Stimulated activated CD8-positive, alpha-beta memory T cell treated with anti-CD3 and anti-CD28 coated beads, Interleukin-15, amount 100 ng/mL, for 4 hours (primary cell): ENCODE results near the gene SCGB1D2.

Experiments used
- DNase-seq, 2 donors: peaks; one replicate each; pipeline ENCODE4 v3.0.0-alpha.2; 2020; ENCODE audit warnings: low read depth in 2 of 2

Gene SCGB1D2

DNA sequence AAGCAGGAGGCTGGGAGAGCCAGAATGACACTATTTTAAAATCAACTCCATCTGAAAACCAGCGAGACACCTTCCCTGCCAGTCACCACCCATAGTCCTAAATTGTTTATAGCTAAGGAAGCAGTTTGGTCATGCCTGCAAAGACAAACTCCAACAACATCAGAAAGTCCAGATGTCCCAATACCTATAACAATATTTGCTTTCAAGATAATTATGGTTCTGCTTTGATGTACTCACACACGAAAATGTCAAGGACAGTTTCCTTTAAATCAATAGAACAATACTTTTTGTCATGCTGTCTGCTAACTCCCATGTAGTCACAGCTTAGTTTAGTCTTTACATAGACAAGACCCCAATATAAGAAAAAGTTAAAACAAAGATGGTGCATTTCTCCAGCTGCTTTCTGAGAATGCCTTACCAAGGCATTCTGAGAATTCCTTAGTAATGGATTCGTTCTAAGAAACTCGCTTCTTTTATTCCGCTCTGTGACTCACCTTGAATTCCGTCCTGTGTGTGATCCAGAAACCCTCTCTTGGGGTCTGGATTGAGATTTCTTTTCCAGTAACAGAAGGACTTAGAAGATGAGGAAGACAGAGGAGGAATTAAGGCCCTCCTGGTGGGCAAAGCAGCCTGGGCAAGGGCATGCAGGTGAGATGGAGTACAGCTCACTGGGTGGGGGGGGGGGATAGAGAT, 18.4 kb downstream of the SCGB1D2 start:
- no peak for DNase-seq

DNA sequence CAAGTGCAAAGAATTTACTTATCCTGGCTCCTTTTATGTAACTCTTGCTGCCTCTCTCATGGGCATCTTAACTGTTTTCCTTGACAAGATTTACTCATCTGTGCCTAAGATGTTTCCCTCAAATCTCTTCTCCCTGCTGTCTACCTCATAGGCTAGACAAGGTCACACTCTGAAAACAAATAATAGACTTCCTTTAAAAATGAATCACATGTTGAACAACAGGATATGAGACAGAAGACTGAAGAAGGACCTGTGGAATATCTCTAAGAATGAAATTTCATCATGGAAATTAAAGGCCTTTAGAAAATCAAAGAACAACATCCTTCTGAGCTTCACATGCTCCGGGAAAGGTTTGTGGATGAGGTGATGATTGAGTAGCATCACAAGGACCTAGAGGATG, 22.0 kb downstream of the SCGB1D2 start:
- DNase-seq, result no peak

DNA sequence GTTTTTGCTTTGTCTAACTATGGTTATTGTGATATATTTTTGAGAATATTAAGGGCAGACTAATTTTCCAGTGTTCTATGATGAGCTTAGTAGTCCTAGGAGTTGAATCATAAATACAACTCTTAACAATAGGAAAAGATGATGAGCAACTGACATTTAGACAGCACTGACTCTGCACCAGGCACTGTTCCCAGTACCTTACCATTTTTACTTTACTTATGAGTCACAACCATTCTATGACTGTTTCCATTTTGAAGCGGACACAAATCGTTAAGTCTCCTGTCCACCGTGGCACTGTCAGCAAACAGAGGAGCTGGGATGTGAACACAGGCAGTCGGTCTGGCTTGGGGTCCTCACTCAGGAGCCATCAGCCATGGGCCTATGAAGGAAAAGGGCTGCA, 24.5 kb downstream of the SCGB1D2 start:
- DNase-seq, result no peak

DNA sequence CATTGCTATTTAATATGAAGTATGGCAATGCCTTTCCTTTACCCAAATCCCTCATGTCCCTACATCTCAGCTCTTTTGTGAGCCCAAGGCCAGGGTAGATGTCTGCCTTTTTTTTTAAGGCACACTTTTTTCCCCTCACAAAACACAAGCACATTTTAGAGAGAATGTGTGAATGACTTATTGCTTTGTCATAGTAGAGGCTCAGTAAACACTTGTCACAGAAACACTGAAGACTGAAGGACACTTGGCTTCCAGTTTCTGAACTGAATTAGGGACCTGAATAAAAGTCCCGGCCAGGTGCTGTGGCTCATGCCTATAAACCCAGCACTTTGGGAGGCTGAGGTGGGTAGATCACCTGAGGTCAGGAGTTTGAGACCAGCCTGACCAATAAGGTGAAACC, 25.0 kb downstream of the SCGB1D2 start:
- DNase-seq, result no peak

DNA sequence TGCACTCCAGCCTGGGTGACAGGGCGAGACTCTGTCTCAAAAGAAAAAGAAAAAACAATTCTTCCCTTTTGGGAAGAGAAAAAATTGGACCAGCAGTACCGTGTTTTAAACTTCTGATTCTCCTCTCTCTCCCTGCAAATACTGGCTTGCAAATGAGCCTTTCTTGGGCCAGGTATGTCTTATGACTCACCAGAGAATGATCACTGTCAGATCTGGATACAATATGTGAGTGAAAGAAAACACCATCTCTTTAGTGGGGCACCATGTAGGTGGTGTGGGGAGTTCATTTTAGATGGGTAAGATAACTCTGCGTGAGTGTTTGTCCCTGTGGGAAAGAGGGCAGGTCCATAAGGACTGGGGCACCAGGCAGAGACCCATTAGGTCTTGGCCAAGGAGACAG, 25.5 kb downstream of the SCGB1D2 start:
- DNase-seq, result no peak

DNA sequence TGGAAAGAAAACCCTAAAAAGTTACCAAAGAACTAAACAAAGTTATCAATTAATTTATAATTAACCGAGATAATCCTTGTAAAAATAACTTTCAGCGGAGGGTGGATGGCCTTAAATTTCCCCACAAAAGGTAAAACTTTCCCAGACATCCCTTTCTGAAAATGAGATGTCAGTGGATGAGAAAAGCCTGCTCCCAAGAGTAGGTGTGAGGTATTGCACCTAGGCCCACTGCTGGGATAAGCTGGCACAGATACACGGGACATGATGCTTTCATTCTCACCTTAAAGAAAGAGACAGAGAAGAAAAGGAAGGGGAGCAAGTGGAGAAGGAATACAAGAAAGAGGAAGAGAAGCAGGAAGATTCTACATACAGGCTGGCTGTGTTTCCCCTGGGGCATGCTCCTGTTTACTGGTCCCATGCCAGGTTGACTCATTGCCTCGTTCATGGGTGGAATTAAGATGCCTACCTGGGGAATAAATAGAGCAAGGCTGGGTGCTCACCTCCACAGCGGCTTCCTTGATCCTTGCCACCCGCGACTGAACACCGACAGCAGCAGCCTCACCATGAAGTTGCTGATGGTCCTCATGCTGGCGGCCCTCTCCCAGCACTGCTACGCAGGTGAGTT, 27.7 kb downstream of the SCGB1D2 start, which contains the start of gene SCGB2A2:
Gene SCGB2A2, plus strand, starts transcription at position 505 of the 625 bp plus-strand sequence. Its CDS starts 59 bp downstream, at position 564.
- DNase-seq, result no peak

DNA sequence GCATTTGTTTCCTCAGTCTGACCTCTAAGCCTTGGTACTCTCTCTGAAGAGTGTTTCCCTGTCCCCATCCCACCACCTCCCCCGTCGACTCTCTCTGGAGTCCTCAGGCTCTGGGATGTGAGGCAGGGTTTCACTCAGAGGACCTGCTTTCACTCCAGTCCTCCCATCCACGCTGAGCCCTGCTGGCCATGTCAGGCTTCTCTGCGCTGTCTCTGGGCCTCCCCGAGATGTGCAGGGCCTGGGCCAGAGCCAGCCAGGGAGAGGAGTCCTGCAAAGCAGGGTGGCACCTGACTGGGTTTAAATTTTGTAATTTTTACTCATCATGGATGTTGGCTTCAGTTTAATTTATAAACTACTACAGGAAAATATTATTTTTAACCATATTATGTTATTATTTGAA, 31.2 kb downstream of the SCGB1D2 start:
- DNase-seq, result no peak

DNA sequence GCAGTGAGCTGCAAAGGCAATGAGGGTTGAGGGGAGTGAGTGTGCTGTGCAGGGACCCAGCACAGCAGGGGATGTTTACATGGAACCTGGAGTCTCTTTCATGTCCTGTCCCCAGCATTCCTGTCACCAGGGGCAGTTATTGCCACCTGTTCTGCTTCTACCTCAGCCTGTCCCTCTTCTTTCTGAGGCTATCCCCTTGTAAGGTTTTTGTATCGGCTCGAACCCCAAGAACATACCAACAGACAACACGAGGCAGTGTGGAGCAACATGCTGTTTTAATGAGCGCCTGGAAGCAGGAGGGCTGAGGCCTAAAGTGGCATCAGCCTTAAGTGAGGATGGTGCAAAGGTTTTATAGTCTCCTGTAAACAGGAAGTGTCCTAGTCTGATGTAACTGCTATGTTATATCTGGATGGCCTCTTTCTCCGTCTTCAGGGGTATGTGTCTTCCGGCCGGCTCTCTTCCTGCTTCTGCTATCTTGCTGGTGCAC, 31.8 kb downstream of the SCGB1D2 start:
- no peak for DNase-seq

DNA sequence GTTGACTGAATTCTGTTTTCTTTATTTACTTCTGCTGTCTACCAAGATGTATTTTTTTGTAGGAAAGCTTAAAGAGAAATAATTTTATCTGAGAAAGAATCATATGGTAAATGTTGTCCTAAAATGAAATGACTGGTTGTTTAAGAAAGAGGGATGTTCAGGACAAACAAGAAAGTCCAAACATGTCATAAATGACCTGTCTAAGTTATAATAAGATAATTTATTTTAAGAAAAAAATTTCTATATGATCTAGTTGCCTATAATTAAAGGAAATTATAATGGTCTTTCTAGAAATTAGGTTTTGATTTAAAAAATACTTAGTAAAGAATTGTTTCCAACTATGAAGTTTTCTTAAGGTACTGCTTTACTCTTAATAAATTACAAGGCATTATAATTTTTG, 38.4 kb downstream of the SCGB1D2 start:
- DNase-seq, result no peak
